Measurements from ENCODE around the gene PLCD1.

PLCD1 gene

GRCh38 chr3:38001456-38002081 lies 27.9 kb downstream of the PLCD1 start:
- no peak for DNase-seq

GRCh38 chr3:38000965-38001455 lies 28.4 kb downstream of the PLCD1 start:
- DNase-seq = peak in 10 of 56 donors; percentile 16 to 31 (median 22)

GRCh38 chr3:38000242-38000916 lies 29.1 kb downstream of the PLCD1 start:
- DNase-seq = no peak

- DNase-seq = no peak
These were observed 29.6 kb downstream of the PLCD1 start for GRCh38 chr3:37999836-38000235.

GRCh38 chr3:37997791-37998370 lies 31.6 kb downstream of the PLCD1 start:
- no peak for DNase-seq

- DNase-seq = no peak
These were observed 32.1 kb downstream of the PLCD1 start for GRCh38 chr3:37997342-37997741.

GRCh38 chr3:37996785-37997301 lies 32.6 kb downstream of the PLCD1 start:
- peak in 30 of 56 donors; percentile 11 to 76 (median 34) for DNase-seq

- DNase-seq = no peak
These were observed 33.5 kb downstream of the PLCD1 start for GRCh38 chr3:37995652-37996641.

GRCh38 chr3:37994639-37994972 lies 34.8 kb downstream of the PLCD1 start:
- no peak for DNase-seq

GRCh38 chr3:37993820-37994638 lies 35.4 kb downstream of the PLCD1 start:
- peak in 50 of 56 donors; percentile 3 to 80 (median 54) for DNase-seq

- DNase-seq = no peak
These were observed 36.0 kb downstream of the PLCD1 start for GRCh38 chr3:37993460-37993819.

- no peak for DNase-seq
These were observed 36.4 kb downstream of the PLCD1 start for GRCh38 chr3:37993067-37993455.

- no peak for DNase-seq
These were observed 37.0 kb downstream of the PLCD1 start for GRCh38 chr3:37992271-37993066.

GRCh38 chr3:37991823-37992222 lies 37.6 kb downstream of the PLCD1 start:
- no peak for DNase-seq

GRCh38 chr3:37991109-37991508 lies 38.3 kb downstream of the PLCD1 start:
- no peak for DNase-seq

- DNase-seq = no peak
These were observed 38.9 kb downstream of the PLCD1 start, which contains the start of gene VILL for GRCh38 chr3:37990527-37990926. Gene VILL (plus strand): TSS chr3:37990786. CDS start chr3:37993673, 2,887 bp downstream.

GRCh38 chr3:37989821-37990480 lies 39.5 kb downstream of the PLCD1 start:
- no peak for DNase-seq

- DNase-seq = no peak
These were observed 40.4 kb downstream of the PLCD1 start for GRCh38 chr3:37988931-37989525.
